ENCODE data around the gene SCN5A. TPM values are rescaled to one million over a fixed set of nuclear protein-coding genes. Genes with fewer than 3 reads are reported as not detected.

Gene SCN5A
- total RNA-seq, 1 experiment from 2014 or later = 0.69 TPM

- ChIA-PET CTCF (no interaction called here), POLR2A (interaction anchor here (0.6 kb wide), 1 partner anchor 31 kb away, joined by 4 read pairs; no protein-coding TSS in a partner anchor)
- BruUV-seq (replicated peaks) = no TSS peak
- H3K9me3 ChIP-seq (ENCODE audit: control insufficient read depth, insufficient read depth, low read depth, low read length) = no peaks in the 10 kb centered on the region
- H3K27me3 ChIP-seq (ENCODE audit: control insufficient read depth, insufficient read depth, low read length) = no peaks in the 10 kb centered on the region; the same call in 1 of the 2 replicates
- TF ChIP-seq CTCF (IDR thresholded peaks at IDR 0.05) = no peak
- no peak for TF ChIP-seq TCF7L2 (IDR thresholded peaks at IDR 0.05; ENCODE audit: low read depth, low read length)
- TF ChIP-seq REST (IDR thresholded peaks at IDR 0.05; ENCODE audit: insufficient read depth in 1 of 2, low read depth in 2 of 2, low read length in 1 of 2) = no peak
- TF ChIP-seq POLR2AphosphoS5 (IDR thresholded peaks at IDR 0.05; ENCODE audit: low read depth, low read length) = no peak
- no peak for TF ChIP-seq SIN3A (IDR thresholded peaks at IDR 0.05; ENCODE audit: borderline replicate concordance, insufficient read depth, low read depth, low read length)
- H3K4me1 ChIP-seq (ENCODE audit: control insufficient read depth, insufficient read depth, low read length) = no peaks in the 10 kb centered on the region
- ATAC-seq (no peak), DNase-seq (ENCODE audit: low read depth, low spot score) (no peak)
- no peak overlapping the region for H3K4me3 ChIP-seq (ENCODE audit: low read depth in 2 of 2, low read length in 2 of 2)
- in situ Hi-C loops (cut with HindIII; ENCODE audit: low pct_unique_long_range_greater_than_20kb, low sequenced_read_pairs) (no loop called here), intact Hi-C loops (cut with micrococcal nuclease; ENCODE audit: unreplicated experiment) (no loop called here)
- no peaks in the 10 kb centered on the region for H3K36me3 ChIP-seq (ENCODE audit: control insufficient read depth, insufficient read depth, low read length)
- no peak overlapping the region for H3K27ac ChIP-seq (ENCODE audit: low read length)
These were observed 90.6 kb downstream of the SCN5A start for GRCh38 chr3:38558864-38559263.

DNA sequence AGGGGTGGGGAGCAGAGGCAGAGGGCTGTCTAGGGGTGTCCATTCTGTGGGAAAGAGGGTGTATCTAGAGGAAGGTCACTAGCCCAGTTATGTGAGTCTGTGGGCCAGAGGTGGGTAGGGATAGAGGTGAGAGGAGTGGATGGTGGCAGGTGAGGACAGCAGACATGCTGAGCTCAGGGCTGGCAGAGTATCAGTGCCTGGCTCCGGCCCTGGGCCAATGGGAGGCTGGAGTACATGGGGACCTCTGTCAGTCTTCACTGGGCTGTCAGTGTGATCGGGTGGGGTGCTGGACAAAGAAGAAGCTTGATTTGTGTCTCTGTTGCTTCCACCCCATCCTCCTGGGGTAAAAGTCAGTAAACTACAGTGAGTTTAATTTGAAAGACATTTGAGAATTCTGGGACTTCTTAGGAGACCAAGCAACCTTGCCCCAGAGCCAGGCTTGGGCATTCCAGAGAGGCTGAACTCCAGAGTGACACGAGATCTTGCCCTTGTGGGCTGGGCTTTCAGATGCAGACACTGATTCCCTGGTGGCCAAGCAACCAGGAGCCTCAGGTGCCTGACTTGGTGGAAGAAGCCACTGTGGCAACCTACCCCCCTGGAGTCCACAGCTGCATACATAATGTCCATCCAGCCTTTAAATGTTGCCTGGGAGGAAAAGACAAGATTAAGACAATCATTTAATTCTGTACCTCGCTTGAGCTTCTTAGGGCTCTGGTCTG, 92.7 kb downstream of the SCN5A start:
- intact Hi-C loops (cut with micrococcal nuclease; ENCODE audit: unreplicated experiment) (no loop called here), in situ Hi-C loops (cut with HindIII; ENCODE audit: low pct_unique_long_range_greater_than_20kb, low sequenced_read_pairs) (no loop called here)
- Histone ChIP-seq H3K27ac (ENCODE audit: low read length) (no peak overlapping the region), H3K4me3 (ENCODE audit: low read depth in 2 of 2, low read length in 2 of 2) (no peak overlapping the region), H3K36me3 (ENCODE audit: control insufficient read depth, insufficient read depth, low read length) (no peaks in the 10 kb centered on the region), H3K4me1 (ENCODE audit: control insufficient read depth, insufficient read depth, low read length) (no peaks in the 10 kb centered on the region), H3K9me3 (ENCODE audit: control insufficient read depth, insufficient read depth, low read depth, low read length) (no peaks in the 10 kb centered on the region), H3K27me3 (ENCODE audit: control insufficient read depth, insufficient read depth, low read length) (no peaks in the 10 kb centered on the region; the same call in 1 of the 2 replicates)
- ATAC-seq (no peak), DNase-seq (ENCODE audit: low read depth, low spot score) (no peak)
- CTCF ChIA-PET = no interaction called here
- BruUV-seq (replicated peaks) = no TSS peak
- no peak for TF ChIP-seq CTCF (IDR thresholded peaks at IDR 0.05)
- TF ChIP-seq REST (IDR thresholded peaks at IDR 0.05; ENCODE audit: insufficient read depth in 1 of 2, low read depth in 2 of 2, low read length in 1 of 2) = no peak
- no peak for TF ChIP-seq SIN3A (IDR thresholded peaks at IDR 0.05; ENCODE audit: borderline replicate concordance, insufficient read depth, low read depth, low read length)
- no peak for TF ChIP-seq TCF7L2 (IDR thresholded peaks at IDR 0.05; ENCODE audit: low read depth, low read length)
- POLR2A ChIA-PET = no interaction called here

All from Panc1 (cell line).